Measurements from ENCODE around the gene CCDC85A.

Gene CCDC85A

DNA sequence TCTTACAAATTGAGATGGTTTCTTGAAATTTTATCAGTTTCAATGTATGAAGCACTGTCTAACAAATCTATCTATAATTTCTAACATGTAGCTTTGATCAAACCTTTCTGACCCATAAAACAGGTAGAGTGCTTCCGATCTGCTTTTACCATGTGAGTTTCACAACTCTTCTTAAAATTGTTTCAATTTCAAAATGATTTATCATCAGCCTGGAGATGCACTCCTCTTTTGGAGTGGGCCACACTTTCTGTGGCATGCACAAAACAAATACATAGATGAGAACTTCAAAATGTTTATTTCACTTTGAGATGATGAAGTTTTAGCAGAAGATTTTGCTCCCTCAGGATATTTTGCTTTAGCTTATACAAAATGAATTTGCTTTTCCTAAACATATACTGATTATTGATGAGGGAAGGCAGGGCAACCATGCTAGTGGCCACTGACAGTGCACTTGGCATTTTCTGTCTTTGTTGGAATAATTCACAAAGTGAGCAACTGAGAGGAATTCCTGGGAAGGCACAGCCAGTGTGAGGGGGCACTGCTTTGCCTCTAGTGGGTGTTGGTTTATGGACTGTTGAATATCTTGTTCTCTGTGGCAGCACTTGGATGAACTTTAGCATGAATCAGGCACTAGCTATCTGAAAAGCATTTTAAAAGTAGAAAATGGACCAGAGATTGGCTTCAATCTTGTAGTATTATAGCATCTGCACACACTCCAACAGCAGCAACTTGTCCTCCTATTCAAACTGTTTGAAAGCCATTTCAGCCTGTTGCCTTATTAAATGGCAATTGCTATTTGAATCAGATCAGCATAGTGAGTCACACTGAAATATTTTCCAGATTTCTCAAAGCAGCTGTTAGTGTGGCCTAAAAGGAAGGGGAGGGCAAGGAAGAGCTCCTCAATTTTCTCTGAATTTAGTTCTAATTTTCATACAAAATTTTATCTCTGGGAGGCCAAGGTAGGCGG, 193.2 kb downstream of the CCDC85A start:
- no peak for DNase-seq

DNA sequence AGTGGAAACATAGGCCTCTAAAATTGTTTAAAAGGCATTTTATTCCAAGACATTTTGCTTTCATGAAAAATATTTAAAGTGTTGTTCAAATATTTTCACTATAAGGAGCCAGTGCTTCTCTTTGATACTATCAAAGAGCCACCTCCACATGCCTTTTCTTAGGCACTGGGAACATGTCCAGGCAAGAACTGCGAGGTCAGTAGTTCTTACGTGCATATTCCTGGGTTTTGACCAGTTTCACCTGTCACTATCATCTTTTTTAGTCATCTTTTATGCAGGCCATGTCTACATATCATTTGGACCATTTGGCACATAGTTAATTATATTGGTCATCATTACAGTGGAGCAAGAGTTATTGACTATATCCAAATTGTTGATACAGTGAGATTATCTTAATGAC, 195.3 kb downstream of the CCDC85A start:
- no peak for DNase-seq

- DNase-seq, result no peak
Measured at GRCh38 chr2:56380861-56381260, 197.1 kb downstream of the CCDC85A start.

- DNase-seq, result no peak
Measured at GRCh38 chr2:56382466-56382865, 198.7 kb downstream of the CCDC85A start.

DNA sequence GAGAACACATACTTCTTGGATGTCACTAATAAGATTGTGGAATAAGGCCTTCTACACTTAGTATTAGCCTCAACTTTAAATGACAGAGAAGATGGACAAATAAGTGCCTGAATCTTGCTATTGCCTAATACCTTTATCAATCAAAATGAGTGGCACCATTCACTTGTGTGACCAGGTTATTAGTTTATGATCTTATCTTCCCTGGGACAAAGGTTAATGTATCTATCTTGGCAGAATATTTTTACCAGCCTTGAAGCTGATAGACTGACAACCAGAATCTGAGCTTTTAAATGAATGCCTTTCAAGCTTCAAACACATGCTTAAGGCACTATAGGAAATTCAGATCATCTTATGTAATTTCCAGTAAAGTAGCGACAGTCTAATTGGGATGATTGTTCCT, 202.9 kb downstream of the CCDC85A start:
- DNase-seq, result no peak

- DNase-seq, result no peak
Measured at GRCh38 chr2:56390644-56391043, 206.9 kb downstream of the CCDC85A start.

DNA sequence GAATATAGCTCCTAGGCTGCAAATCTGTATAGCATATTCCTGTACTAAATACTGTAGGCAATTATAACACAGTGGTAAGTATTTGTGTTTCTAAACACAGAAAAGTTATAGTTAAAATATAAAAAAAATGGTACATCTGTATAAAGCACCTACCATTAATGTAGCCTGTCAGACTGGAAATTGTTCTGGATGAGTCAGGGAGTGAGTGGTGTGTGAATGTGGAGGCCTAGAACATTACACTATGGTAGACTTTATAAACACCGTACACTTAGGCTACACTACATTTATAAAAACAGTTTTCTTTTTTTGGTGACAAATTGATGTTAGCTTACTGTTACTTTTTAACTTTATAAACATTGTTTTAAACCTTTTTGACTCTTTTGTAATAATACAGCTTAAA, 226.3 kb downstream of the CCDC85A start:
- DNase-seq, result no peak

- no peak for DNase-seq
Measured at GRCh38 chr2:56416500-56417176, 232.8 kb downstream of the CCDC85A start.

Measured in NCI-H774 (cell line).